Spleen (tissue), 7 donors: Measurements from ENCODE around the gene MICAL3.

ENCODE experiments used
- CTCF ChIP-seq, 11 experiments: fragments of 200-600 bp in 7 of 11; fragments of 450-650 bp in 4 of 11; sonication (generic) in 4 of 11; IDR thresholded peaks in 8 of 11; conservative IDR thresholded peaks in 3 of 11; 1 replicate in 7 of 11; 2 replicates in 4 of 11; pipeline versions ENCODE4 v1.4.0 to v1.8.0; 2016 to 2021; ENCODE audit warnings: antibody characterized with exemption in 11 of 11, inconsistent platforms in 4 of 11, mild to moderate bottlenecking in 1 of 11
- POLR2A ChIP-seq, 3 donors: fragments of 450-650 bp; IDR thresholded peaks; one replicate each; pipeline ENCODE4 v1.5.1; 2017; ENCODE audit warnings: antibody characterized with exemption in 3 of 3, mild to moderate bottlenecking in 1 of 3
- donor health status: DM: no; HTN: no; CAD: no; lungs with moderate emphysema.
- donor health status: DM: no; HTN: no; CAD: no.
- donor health status: DM: no; HTN: no; CAD: no.

- TF ChIP-seq CTCF (IDR thresholded peaks at IDR 0.05 in 8 of 11, conservative IDR thresholded peaks at IDR 0.05 in 3 of 11) (no peak), POLR2A (IDR thresholded peaks at IDR 0.05) (no peak)
Observed at GRCh38 chr22:17774206-17774925, 250.0 kb downstream of the MICAL3 start, which contains the start of gene BID.
